ENCODE results near the gene LHX3. TPM values are rescaled to one million over a fixed set of nuclear protein-coding genes. Genes with fewer than 3 reads are reported as not detected.

LHX3 gene
- total RNA-seq, 1 donor from 2014 or later = not detected

DNA sequence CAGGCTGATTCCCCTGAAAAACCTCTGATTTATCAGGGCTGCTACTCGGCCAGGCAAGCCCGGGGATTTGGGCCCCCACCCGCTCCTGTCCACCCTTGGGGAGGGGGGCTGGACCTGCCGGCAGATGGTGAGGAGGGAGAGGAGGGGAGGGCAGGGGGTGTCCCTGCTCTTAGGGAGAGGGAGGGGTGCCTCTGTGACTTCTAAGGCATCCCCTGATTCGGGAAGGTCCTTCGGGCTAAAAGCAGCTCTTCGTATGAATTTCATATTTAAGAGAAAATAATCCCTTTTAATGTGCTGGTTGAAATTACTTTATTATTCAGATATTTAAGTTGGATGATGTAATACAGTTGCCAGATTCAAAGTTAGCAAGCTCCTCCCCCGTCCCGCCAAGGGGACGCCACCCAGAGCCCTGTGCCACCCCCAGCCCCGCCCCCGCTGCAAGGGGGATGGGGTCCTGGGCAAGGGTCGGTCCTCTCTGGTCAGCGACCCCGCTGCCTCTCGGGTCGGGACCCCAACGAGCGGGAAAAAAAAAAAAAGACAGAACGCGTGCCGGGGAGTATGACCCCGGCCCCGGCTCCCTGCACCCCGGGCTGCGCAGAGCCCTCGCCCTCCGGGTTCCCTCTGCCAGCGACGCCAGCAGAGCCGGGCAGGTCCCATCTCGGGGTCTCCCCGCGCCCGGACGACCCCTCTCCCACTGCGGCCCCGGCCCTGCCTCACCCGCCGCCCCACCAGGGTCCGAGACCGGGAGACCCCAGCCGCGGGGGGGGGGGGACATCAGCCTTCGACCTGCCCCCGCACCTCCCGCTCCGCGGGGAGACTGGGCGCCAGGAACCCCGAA, 12.4 kb downstream of the LHX3 start:
- peaks cover 62% of the 10 kb centered on the region for H3K27me3 ChIP-seq (ENCODE audit: control insufficient read depth, insufficient read depth, low read length)
- FAIRE-seq = no peak

DNA sequence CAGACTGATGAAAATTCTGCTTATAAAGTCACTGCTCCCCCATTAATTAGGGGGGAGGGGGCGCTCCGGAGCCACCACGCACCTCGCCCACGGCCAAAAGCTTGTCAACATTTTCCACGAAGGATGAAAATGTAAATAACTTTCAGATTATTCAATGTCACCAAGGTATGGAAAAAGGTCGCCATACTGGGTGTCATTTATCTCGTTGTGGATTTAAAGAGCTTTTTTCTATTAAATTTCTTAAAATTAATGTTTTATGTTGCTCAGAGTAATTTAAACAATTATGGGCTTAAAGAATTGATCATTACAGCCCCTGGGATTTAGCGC, 13.0 kb downstream of the LHX3 start:
- TF ChIP-seq, protein P1, sequence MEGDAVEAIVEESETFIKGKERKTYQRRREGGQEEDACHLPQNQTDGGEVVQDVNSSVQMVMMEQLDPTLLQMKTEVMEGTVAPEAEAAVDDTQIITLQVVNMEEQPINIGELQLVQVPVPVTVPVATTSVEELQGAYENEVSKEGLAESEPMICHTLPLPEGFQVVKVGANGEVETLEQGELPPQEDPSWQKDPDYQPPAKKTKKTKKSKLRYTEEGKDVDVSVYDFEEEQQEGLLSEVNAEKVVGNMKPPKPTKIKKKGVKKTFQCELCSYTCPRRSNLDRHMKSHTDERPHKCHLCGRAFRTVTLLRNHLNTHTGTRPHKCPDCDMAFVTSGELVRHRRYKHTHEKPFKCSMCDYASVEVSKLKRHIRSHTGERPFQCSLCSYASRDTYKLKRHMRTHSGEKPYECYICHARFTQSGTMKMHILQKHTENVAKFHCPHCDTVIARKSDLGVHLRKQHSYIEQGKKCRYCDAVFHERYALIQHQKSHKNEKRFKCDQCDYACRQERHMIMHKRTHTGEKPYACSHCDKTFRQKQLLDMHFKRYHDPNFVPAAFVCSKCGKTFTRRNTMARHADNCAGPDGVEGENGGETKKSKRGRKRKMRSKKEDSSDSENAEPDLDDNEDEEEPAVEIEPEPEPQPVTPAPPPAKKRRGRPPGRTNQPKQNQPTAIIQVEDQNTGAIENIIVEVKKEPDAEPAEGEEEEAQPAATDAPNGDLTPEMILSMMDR (IDR thresholded peaks at IDR 0.05; ENCODE audit: insufficient read depth, low read length, severe bottlenecking) = no peak
- DNase-seq (ENCODE audit: low read depth) (no peak), FAIRE-seq (no peak)
- Histone ChIP-seq H3K36me3 (ENCODE audit: control insufficient read depth, insufficient read depth, low read length) (no peaks in the 10 kb centered on the region), H3K4me3 (ENCODE audit: low read depth, low read length) (no peak overlapping the region), H3K27me3 (ENCODE audit: control insufficient read depth, insufficient read depth, low read length) (peaks cover 61% of the 10 kb centered on the region)

More for the DNA sequence above, 12.4 kb downstream of the LHX3 start:
- H3K36me3 ChIP-seq (ENCODE audit: control insufficient read depth, insufficient read depth, low read length) = no peaks in the 10 kb centered on the region
- TF ChIP-seq, protein P1 (IDR thresholded peaks at IDR 0.05; ENCODE audit: insufficient read depth, low read length, severe bottlenecking) = no peak
- no peak overlapping the region for H3K4me3 ChIP-seq (ENCODE audit: low read depth, low read length)
- no peak for DNase-seq (ENCODE audit: low read depth)

DNA sequence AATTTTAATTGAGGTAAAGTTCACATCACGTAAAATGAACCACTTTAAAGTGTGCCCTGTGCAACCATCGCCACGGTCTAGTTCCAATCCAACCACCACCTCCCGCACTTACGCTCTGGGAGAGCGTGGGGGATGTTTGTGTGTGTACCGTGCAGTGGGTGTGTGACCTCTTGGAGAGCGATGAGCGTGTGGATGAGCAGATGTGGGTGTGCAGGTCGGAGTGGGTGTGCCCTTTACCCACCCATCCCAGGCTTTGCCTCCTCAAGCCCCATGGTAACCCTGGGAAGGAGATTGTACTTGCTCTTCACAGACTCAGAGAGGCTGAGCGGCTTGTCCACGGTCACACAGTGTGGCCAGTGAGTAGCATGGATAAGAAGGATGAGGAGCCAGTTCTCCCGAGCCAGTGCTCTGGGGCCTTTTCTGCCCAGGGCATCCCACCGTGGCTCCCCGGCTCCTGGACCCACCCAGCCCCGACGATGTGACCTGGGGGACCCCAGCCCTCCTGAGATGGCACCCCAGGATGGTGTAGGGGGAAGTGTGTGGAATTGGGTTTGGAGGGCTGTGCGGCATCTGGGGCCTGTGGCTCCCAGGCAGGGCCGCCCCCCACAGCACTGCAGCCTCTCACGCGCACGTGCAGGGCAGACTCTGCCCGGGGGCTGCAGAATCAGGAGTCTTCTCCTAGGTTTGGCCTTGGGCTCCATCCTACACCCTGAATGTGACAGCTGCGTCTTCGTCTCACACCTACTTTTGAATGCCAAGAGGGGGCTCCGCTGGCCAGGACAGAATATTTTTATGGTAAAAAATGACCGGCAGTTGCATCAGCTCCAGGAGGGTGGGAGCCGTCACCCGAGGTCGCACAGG, 13.6 kb downstream of the LHX3 start:
- no peak for FAIRE-seq

DNA sequence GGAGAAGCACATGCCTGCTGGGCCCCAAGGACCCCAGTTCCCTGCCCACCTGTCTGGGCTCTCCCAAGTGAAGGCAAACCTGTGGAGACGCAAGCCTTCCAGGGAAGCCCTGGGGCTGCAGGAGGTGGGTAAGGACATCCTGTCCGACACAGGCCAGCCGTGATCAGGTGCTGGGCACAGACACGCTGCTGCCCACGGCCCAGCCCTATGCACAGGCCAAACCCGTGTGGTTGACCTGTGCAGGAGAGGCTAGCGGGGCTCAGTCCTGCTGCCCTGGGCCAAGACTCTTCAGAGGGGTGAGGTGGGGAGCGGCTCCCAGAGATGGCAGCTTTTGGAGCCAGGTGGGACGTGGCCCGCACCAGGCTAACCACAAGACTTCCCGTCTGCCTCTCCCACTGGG, 14.3 kb downstream of the LHX3 start:
- no peaks in the 10 kb centered on the region for H3K36me3 ChIP-seq (ENCODE audit: control insufficient read depth, insufficient read depth, low read length)
- FAIRE-seq (no peak), DNase-seq (ENCODE audit: low read depth) (no peak)
- TF ChIP-seq, protein P1 (IDR thresholded peaks at IDR 0.05; ENCODE audit: insufficient read depth, low read length, severe bottlenecking) = no peak
- peaks cover 49% of the 10 kb centered on the region for H3K27me3 ChIP-seq (ENCODE audit: control insufficient read depth, insufficient read depth, low read length)
- H3K4me3 ChIP-seq (ENCODE audit: low read depth, low read length) = no peak overlapping the region

More for the DNA sequence above, 13.6 kb downstream of the LHX3 start:
- peaks cover 55% of the 10 kb centered on the region for H3K27me3 ChIP-seq (ENCODE audit: control insufficient read depth, insufficient read depth, low read length)
- TF ChIP-seq, protein P1 (IDR thresholded peaks at IDR 0.05; ENCODE audit: insufficient read depth, low read length, severe bottlenecking) = no peak
- no peak for DNase-seq (ENCODE audit: low read depth)
- no peaks in the 10 kb centered on the region for H3K36me3 ChIP-seq (ENCODE audit: control insufficient read depth, insufficient read depth, low read length)
- no peak overlapping the region for H3K4me3 ChIP-seq (ENCODE audit: low read depth, low read length)

DNA sequence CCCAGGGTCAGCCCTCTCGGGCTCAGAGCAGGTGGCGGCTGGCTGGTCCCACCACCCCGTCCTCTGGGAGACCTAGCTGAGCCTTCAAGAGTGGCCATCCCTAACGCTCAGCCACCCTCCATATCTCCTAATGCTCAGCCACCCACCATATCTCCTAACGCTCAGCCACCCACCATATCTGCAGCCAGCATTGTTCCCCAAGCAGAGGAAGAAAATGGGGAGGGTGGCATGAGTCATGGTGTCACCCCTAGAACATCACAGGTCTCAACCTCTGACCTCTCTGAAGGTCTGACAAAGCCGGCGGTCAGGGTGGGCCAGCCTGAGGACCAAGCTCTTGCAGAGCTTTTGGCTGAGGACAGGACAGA, 14.7 kb downstream of the LHX3 start:
- Histone ChIP-seq H3K36me3 (ENCODE audit: control insufficient read depth, insufficient read depth, low read length) (no peaks in the 10 kb centered on the region), H3K27me3 (ENCODE audit: control insufficient read depth, insufficient read depth, low read length) (peaks cover 46% of the 10 kb centered on the region), H3K4me3 (ENCODE audit: low read depth, low read length) (no peak overlapping the region)
- TF ChIP-seq, protein P1 (IDR thresholded peaks at IDR 0.05; ENCODE audit: insufficient read depth, low read length, severe bottlenecking) = no peak
- no peak for DNase-seq (ENCODE audit: low read depth)
- FAIRE-seq = no peak
